Gastrocnemius medialis (tissue), 4 donors: ENCODE measurements around the gene RRAGC.

Experiments used
- POLR2A ChIP-seq, 2 donors: fragments of 450-650 bp; IDR thresholded peaks; one replicate each; pipeline ENCODE4 v1.6.1; 2017; ENCODE audit warnings: antibody characterized with exemption in 2 of 2, mild to moderate bottlenecking in 2 of 2, moderate library complexity in 2 of 2
- TF ChIP-seq, protein P1 (sequence below), 5 experiments: fragments of 450-650 bp in 3 of 5; fragments of 200-600 bp in 2 of 5; sonication (generic) in 2 of 5; IDR thresholded peaks in 4 of 5; conservative IDR thresholded peaks in 1 of 5; 1 replicate in 4 of 5; 2 replicates in 1 of 5; pipeline ENCODE4 v1.5.1; 2016 to 2019; ENCODE audit warnings: antibody characterized with exemption in 5 of 5, mild to moderate bottlenecking in 3 of 5, moderate library complexity in 3 of 5

- TF ChIP-seq, protein P1, sequence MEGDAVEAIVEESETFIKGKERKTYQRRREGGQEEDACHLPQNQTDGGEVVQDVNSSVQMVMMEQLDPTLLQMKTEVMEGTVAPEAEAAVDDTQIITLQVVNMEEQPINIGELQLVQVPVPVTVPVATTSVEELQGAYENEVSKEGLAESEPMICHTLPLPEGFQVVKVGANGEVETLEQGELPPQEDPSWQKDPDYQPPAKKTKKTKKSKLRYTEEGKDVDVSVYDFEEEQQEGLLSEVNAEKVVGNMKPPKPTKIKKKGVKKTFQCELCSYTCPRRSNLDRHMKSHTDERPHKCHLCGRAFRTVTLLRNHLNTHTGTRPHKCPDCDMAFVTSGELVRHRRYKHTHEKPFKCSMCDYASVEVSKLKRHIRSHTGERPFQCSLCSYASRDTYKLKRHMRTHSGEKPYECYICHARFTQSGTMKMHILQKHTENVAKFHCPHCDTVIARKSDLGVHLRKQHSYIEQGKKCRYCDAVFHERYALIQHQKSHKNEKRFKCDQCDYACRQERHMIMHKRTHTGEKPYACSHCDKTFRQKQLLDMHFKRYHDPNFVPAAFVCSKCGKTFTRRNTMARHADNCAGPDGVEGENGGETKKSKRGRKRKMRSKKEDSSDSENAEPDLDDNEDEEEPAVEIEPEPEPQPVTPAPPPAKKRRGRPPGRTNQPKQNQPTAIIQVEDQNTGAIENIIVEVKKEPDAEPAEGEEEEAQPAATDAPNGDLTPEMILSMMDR (IDR thresholded peaks at IDR 0.05 in 4 of 5, conservative IDR thresholded peaks at IDR 0.05 in 1 of 5) = no peak
- no peak for TF ChIP-seq POLR2A (IDR thresholded peaks at IDR 0.05)
Observed at GRCh38 chr1:38793299-38793698, 66.3 kb downstream of the RRAGC start.
